ENCODE results near the gene SVIL.

GRCh38 chr10:29522061-29522855 lies 112.5 kb downstream of the SVIL start:
- TF ChIP-seq ZNF274 (IDR thresholded peaks at IDR 0.05; ENCODE audit: low read depth, low read length) (no peak), YY1 (IDR thresholded peaks at IDR 0.05; ENCODE audit: insufficient read depth, insufficient read length) (no peak)
